SK-N-SH (cell line): ENCODE results near the gene PSME2. TPM values are rescaled to one million over a fixed set of nuclear protein-coding genes. Genes with fewer than 3 reads are reported as not detected.

Experiments
- CTCF ChIA-PET: fragments of 300-600, 350-600 bp; formaldehyde crosslinking; extraction: SDS; loops from one replicate; lab custom pipeline; 2021; lab: Yijun Ruan, JAX
- POLR2A ChIA-PET: fragments of 350-600 bp; sonication (Branson Sonifier 250); formaldehyde crosslinking; extraction: SDS; loops from one replicate; lab custom pipeline; 2020; ENCODE audit warnings: antibody characterized with exemption, inconsistent platforms; lab: Yijun Ruan, JAX
- DNase-seq: peaks from one replicate; pipeline ENCODE4 v3.0.0; 2012
- H2AFZ ChIP-seq: fragments of 200-600 bp; sonication (generic); 2 replicates; pipeline ENCODE4 v1.8.1; 2016; ENCODE audit warnings: antibody characterized with exemption, mild to moderate bottlenecking, low read depth
- H3F3A ChIP-seq: fragments of 200-600 bp; sonication (generic); replicated peaks from 2 replicates; pipeline ENCODE3; 2016; ENCODE audit warnings: antibody characterized with exemption, mild to moderate bottlenecking; ENCODE audit not compliant: insufficient read depth
- H3K27ac ChIP-seq, 2 experiments: fragments of 200-500 bp in 1 of 2; fragments of 200-600 bp in 1 of 2; sonication (Bioruptor generic) in 1 of 2; sonication (generic), shearing (Covaris generic) in 1 of 2; 2 replicates each; pipeline versions ENCODE4 v1.5.1 to v1.6.1; 2014 to 2016; ENCODE audit warnings: low read depth in 2 of 2, inconsistent platforms in 1 of 2, low read length in 1 of 2, mild to moderate bottlenecking in 1 of 2, mixed read lengths in 1 of 2
- H3K27me3 ChIP-seq: fragments of 200-600 bp; sonication (generic), shearing (Covaris generic); 2 replicates; pipeline ENCODE4 v1.6.1; 2016; ENCODE audit warnings: mixed run types; ENCODE audit not compliant: insufficient read depth
- H3K36me3 ChIP-seq, 2 experiments: fragments of 200-500 bp in 1 of 2; fragments of 200-600 bp in 1 of 2; sonication (Bioruptor generic) in 1 of 2; sonication (generic) in 1 of 2; replicated peaks in 1 of 2; 2 replicates each; pipeline versions ENCODE3 to v1.5.1; 2014 to 2016; ENCODE audit warnings: low read length in 1 of 2, mild to moderate bottlenecking in 1 of 2; ENCODE audit not compliant: insufficient read depth in 2 of 2, control insufficient read depth in 1 of 2
- H3K4me1 ChIP-seq, 2 experiments: fragments of 200-500 bp in 1 of 2; fragments of 200-600 bp in 1 of 2; sonication (Bioruptor generic) in 1 of 2; sonication (generic), shearing (Covaris generic) in 1 of 2; 2 replicates each; pipeline versions ENCODE4 v1.5.1 to v1.6.1; 2014 to 2016; ENCODE audit warnings: low read depth in 1 of 2, low read length in 1 of 2, mixed run types in 1 of 2; ENCODE audit not compliant: insufficient read depth in 2 of 2, control insufficient read depth in 1 of 2
- H3K4me2 ChIP-seq: fragments of 200-600 bp; sonication (generic), shearing (Covaris generic); 2 replicates; pipeline ENCODE4 v1.6.1; 2017; ENCODE audit warnings: mixed run types
- H3K4me3 ChIP-seq, 2 experiments: fragments of 200-500 bp in 1 of 2; fragments of 200-600 bp in 1 of 2; sonication (Bioruptor generic) in 1 of 2; sonication (generic), shearing (Covaris generic) in 1 of 2; 2 replicates each; pipeline versions ENCODE4 v1.5.1 to v1.8.1; 2014 to 2016; ENCODE audit warnings: low read depth in 2 of 2, inconsistent platforms in 1 of 2, low read length in 1 of 2, mild to moderate bottlenecking in 1 of 2, mixed read lengths in 1 of 2, moderate library complexity in 1 of 2
- H3K79me2 ChIP-seq: fragments of 200-600 bp; sonication (generic); 2 replicates; pipeline ENCODE4 v1.8.1; 2017; ENCODE audit warnings: mild to moderate bottlenecking; ENCODE audit not compliant: insufficient read depth
- H3K9ac ChIP-seq: fragments of 200-600 bp; sonication (generic); 2 replicates; pipeline ENCODE4 v1.6.1; 2017; ENCODE audit warnings: mixed run types
- H3K9me2 ChIP-seq: fragments of 200-600 bp; sonication (generic); 2 replicates; pipeline ENCODE4 v1.6.1; 2017; ENCODE audit warnings: mixed run types
- H3K9me3 ChIP-seq: fragments of 200-600 bp; sonication (generic); 2 replicates; pipeline ENCODE4 v1.6.1; 2017; ENCODE audit warnings: mixed run types, mild to moderate bottlenecking, moderate library complexity
- H4K20me1 ChIP-seq: fragments of 200-600 bp; sonication (generic); 2 replicates; pipeline ENCODE4 v1.6.1; 2017; ENCODE audit warnings: mild to moderate bottlenecking, mixed run types; ENCODE audit not compliant: insufficient read depth
- CHD2 ChIP-seq: fragments of 150-350 bp; IDR thresholded peaks from 2 replicates; pipeline ENCODE4 v1.6.1; 2018; ENCODE audit warnings: low read length; ENCODE audit not compliant: partially characterized antibody
- EP300 ChIP-seq, 2 experiments: IDR thresholded peaks; 2 replicates each; pipeline versions ENCODE4 v1.4.0 to v1.6.1; 2012; ENCODE audit warnings: borderline replicate concordance in 1 of 2, low read depth in 1 of 2, low read length in 1 of 2
- FOSL2 ChIP-seq: IDR thresholded peaks from 2 replicates; pipeline ENCODE4 v1.4.0; 2012; ENCODE audit warnings: low read depth, mild to moderate bottlenecking, moderate library complexity, borderline replicate concordance
- FOXJ3 ChIP-seq: sonication (generic); formaldehyde crosslinking; IDR thresholded peaks from 2 replicates; pipeline ENCODE4 v1.5.1; 2020; ENCODE audit warnings: mild to moderate bottlenecking, missing genetic modification reagents
- FOXM1 ChIP-seq: IDR thresholded peaks from 2 replicates; pipeline ENCODE4 v1.4.0; 2012; ENCODE audit warnings: low read depth, mild to moderate bottlenecking
- GATA2 ChIP-seq: sonication (generic); formaldehyde crosslinking; IDR thresholded peaks from 2 replicates; pipeline ENCODE4 v1.5.0; 2020; ENCODE audit warnings: mild to moderate bottlenecking, missing genetic modification reagents
- NRF1 ChIP-seq: IDR thresholded peaks from 2 replicates; pipeline ENCODE4 v1.6.1; 2012; ENCODE audit warnings: low read depth, mild to moderate bottlenecking, low read length
- RAD21 ChIP-seq: IDR thresholded peaks from 2 replicates; pipeline ENCODE4 v1.6.1; 2012; ENCODE audit warnings: mild to moderate bottlenecking, low read length
- RFX5 ChIP-seq: IDR thresholded peaks from 2 replicates; pipeline ENCODE4 v1.6.1; 2012; ENCODE audit warnings: mild to moderate bottlenecking, improper control_type of control experiment, low read length
- RXRA ChIP-seq: IDR thresholded peaks from 2 replicates; pipeline ENCODE4 v1.4.0; 2012; ENCODE audit warnings: low read depth, mild to moderate bottlenecking, borderline replicate concordance
- SIN3A ChIP-seq: IDR thresholded peaks from 2 replicates; pipeline ENCODE4 v1.6.1; 2012; ENCODE audit warnings: low read depth, mild to moderate bottlenecking, low read length, moderate library complexity, borderline replicate concordance
- TAF1 ChIP-seq: IDR thresholded peaks from 2 replicates; pipeline ENCODE4 v1.6.1; 2012; ENCODE audit warnings: low read depth, mild to moderate bottlenecking, low read length, moderate library complexity, borderline replicate concordance
- WGBS: methylation state at CpG from one replicate; pipeline ENCODE4 v1.1.6; 2017; ENCODE audit warnings: low lambda C conversion rate; 5-methylcytosine and 5-hydroxymethylcytosine counted together
- polyA plus RNA-seq, 3 experiments: library from polyadenylated mRNA; depleted of rRNA; stranded (reverse); fragments of >200 nt; gene quantifications; 2 replicates each; pipeline ENCODE4 v1.2.3, GENCODE V29; 2012
- TF ChIP-seq, protein P1 (sequence below): IDR thresholded peaks from 2 replicates; pipeline ENCODE4 v1.4.0; 2012; ENCODE audit warnings: low read depth, borderline replicate concordance
- TF ChIP-seq, protein P2 (sequence below): IDR thresholded peaks from 2 replicates; pipeline ENCODE4 v1.4.0; 2012; ENCODE audit warnings: low read depth
- TF ChIP-seq, protein P3 (sequence below): fragments of 150-350 bp; IDR thresholded peaks from 2 replicates; pipeline ENCODE4 v1.6.1; 2016; ENCODE audit warnings: mild to moderate bottlenecking, low read depth, low read length
- TF ChIP-seq, protein P4 (sequence below): IDR thresholded peaks from 2 replicates; pipeline ENCODE4 v1.4.0; 2012; ENCODE audit warnings: low read depth, borderline replicate concordance

PSME2 gene
- polyA plus RNA-seq, 1 of the 3 experiments (the other 2 are of a cell fraction): 147 TPM

DNA sequence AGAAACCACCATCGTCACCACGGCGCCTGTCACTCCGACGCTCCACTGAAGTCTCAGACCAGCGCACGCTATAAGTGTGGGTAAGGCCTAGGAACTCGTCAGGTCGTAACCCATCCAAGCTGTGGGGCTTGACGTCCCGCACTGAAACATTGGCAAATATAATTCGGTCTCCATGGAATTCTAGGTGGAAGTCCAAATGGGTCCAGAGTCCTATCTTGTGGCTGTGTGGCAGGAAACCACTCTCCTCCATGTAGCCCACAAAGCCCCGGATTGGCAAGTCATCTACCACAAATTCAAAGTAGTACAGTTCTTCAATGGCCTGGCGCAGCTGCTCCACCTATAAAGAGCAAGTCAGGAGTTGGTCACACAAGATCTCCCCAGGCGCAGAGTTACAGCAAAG lies 46.5 kb upstream of the PSME2 start:
- Histone ChIP-seq H3K4me2 (no peak overlapping the region), H4K20me1 (no peaks in the 10 kb centered on the region), H3K79me2 (peaks cover 67% of the 10 kb centered on the region), H3F3A (peaks cover 13% of the 10 kb centered on the region), H2AFZ (no peak overlapping the region), H3K9ac (no peak overlapping the region), H3K27ac (no peak overlapping the region), H3K4me1 (peaks cover 10 to 21% of the 10 kb centered on the region in 2 experiments; a peak in 3 of 4 replicates), H3K4me3 (no peak overlapping the region), H3K27me3 (no peaks in the 10 kb centered on the region), H3K9me3 (no peaks in the 10 kb centered on the region), H3K36me3 (peaks cover 23 to 26% of the 10 kb centered on the region in 2 experiments), H3K9me2 (no peaks in the 10 kb centered on the region)
- ChIA-PET POLR2A (interaction anchor here (0.7 kb wide), 1 partner anchor 141 kb away, joined by 3 read pairs; no protein-coding TSS in a partner anchor), CTCF (interaction anchor here (1.2 kb wide), 1 partner anchor 115 kb away, joined by 3 read pairs; no protein-coding TSS in a partner anchor)
- WGBS: 95% methylated on average over 15 of the region's 15 CpGs
- no peak for DNase-seq
- TF ChIP-seq, protein P1, sequence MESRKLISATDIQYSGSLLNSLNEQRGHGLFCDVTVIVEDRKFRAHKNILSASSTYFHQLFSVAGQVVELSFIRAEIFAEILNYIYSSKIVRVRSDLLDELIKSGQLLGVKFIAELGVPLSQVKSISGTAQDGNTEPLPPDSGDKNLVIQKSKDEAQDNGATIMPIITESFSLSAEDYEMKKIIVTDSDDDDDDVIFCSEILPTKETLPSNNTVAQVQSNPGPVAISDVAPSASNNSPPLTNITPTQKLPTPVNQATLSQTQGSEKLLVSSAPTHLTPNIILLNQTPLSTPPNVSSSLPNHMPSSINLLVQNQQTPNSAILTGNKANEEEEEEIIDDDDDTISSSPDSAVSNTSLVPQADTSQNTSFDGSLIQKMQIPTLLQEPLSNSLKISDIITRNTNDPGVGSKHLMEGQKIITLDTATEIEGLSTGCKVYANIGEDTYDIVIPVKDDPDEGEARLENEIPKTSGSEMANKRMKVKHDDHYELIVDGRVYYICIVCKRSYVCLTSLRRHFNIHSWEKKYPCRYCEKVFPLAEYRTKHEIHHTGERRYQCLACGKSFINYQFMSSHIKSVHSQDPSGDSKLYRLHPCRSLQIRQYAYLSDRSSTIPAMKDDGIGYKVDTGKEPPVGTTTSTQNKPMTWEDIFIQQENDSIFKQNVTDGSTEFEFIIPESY: no peak
- TF ChIP-seq SIN3A (no peak), EP300 (IDR thresholded peaks at IDR 0.05; ENCODE audit: borderline replicate concordance in 1 of 2, low read depth in 1 of 2, low read length in 1 of 2) (no peak), FOXJ3 (no peak), RFX5 (no peak), RXRA (no peak), FOXM1 (no peak), NRF1 (no peak), CHD2 (no peak), TAF1 (no peak), FOSL2 (no peak), GATA2 (CRISPR knock-in tag) (no peak), RAD21 (no peak)
- TF ChIP-seq, protein P2, sequence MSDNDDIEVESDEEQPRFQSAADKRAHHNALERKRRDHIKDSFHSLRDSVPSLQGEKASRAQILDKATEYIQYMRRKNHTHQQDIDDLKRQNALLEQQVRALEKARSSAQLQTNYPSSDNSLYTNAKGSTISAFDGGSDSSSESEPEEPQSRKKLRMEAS: no peak
- TF ChIP-seq, protein P3, sequence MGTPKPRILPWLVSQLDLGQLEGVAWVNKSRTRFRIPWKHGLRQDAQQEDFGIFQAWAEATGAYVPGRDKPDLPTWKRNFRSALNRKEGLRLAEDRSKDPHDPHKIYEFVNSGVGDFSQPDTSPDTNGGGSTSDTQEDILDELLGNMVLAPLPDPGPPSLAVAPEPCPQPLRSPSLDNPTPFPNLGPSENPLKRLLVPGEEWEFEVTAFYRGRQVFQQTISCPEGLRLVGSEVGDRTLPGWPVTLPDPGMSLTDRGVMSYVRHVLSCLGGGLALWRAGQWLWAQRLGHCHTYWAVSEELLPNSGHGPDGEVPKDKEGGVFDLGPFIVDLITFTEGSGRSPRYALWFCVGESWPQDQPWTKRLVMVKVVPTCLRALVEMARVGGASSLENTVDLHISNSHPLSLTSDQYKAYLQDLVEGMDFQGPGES: no peak
- TF ChIP-seq, protein P4, sequence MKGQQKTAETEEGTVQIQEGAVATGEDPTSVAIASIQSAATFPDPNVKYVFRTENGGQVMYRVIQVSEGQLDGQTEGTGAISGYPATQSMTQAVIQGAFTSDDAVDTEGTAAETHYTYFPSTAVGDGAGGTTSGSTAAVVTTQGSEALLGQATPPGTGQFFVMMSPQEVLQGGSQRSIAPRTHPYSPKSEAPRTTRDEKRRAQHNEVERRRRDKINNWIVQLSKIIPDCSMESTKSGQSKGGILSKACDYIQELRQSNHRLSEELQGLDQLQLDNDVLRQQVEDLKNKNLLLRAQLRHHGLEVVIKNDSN: no peak
